GM20431 (cell line): ENCODE measurements around the gene EPHA6.
"Not testable (repeated sequence)": the region's sequence is repeated elsewhere in the genome, so short reads cannot be mapped to it uniquely, and the experiment has no call there.

Experiments used
- in situ Hi-C: fragments of 300-500 bp; cut with MseI, MboI; formaldehyde crosslinking; loops from one replicate; pipeline ENCODE4 v1.15.0; 2020; ENCODE audit warnings: low sequenced_read_pairs; ENCODE audit not compliant: unreplicated experiment

Gene EPHA6

GRCh38 chr3:96900031-96900430 lies 85.6 kb downstream of the EPHA6 start:
- in situ Hi-C loops = loop anchor here (25.0 kb wide), 1 partner anchor 112 kb away; no protein-coding TSS in a partner anchor

GRCh38 chr3:96900566-96900965 lies 86.2 kb downstream of the EPHA6 start:
- in situ Hi-C loops = loop anchor here (25.0 kb wide), 1 partner anchor 112 kb away; no protein-coding TSS in a partner anchor

- in situ Hi-C loops = loop anchor here (25.0 kb wide), 1 partner anchor 97 kb away; no protein-coding TSS in a partner anchor
These were observed 101.1 kb downstream of the EPHA6 start for GRCh38 chr3:96915445-96915844.

- in situ Hi-C loops = no loop called here
These were observed 116.9 kb downstream of the EPHA6 start for GRCh38 chr3:96931119-96931862.

GRCh38 chr3:96942131-96942530 lies 127.7 kb downstream of the EPHA6 start:
- in situ Hi-C loops = not testable (repeated sequence)

- in situ Hi-C loops = no loop called here
These were observed 144.5 kb downstream of the EPHA6 start for GRCh38 chr3:96958856-96959255.

GRCh38 chr3:96959474-96959873 lies 145.1 kb downstream of the EPHA6 start:
- in situ Hi-C loops = no loop called here

GRCh38 chr3:96959901-96960641 lies 145.7 kb downstream of the EPHA6 start:
- in situ Hi-C loops = no loop called here

- in situ Hi-C loops = no loop called here
These were observed 146.4 kb downstream of the EPHA6 start for GRCh38 chr3:96960661-96961330.

GRCh38 chr3:96961576-96961975 lies 147.2 kb downstream of the EPHA6 start:
- in situ Hi-C loops = no loop called here

- in situ Hi-C loops = no loop called here
These were observed 152.0 kb downstream of the EPHA6 start for GRCh38 chr3:96966181-96966929.

GRCh38 chr3:96970211-96970610 lies 155.8 kb downstream of the EPHA6 start:
- in situ Hi-C loops = no loop called here

GRCh38 chr3:96977671-96978070 lies 163.3 kb downstream of the EPHA6 start:
- in situ Hi-C loops = no loop called here

GRCh38 chr3:96983716-96984115 lies 169.3 kb downstream of the EPHA6 start:
- in situ Hi-C loops = not testable (repeated sequence)

- in situ Hi-C loops = no loop called here
These were observed 171.8 kb downstream of the EPHA6 start for GRCh38 chr3:96986241-96986640.

GRCh38 chr3:96991231-96991630 lies 176.8 kb downstream of the EPHA6 start:
- in situ Hi-C loops = no loop called here

GRCh38 chr3:96991800-96992365 lies 177.5 kb downstream of the EPHA6 start:
- in situ Hi-C loops = no loop called here

- in situ Hi-C loops = no loop called here
These were observed 180.6 kb downstream of the EPHA6 start for GRCh38 chr3:96994988-96995387.

GRCh38 chr3:96996009-96996408 lies 181.6 kb downstream of the EPHA6 start:
- in situ Hi-C loops = no loop called here

- in situ Hi-C loops = loop anchor here (25.0 kb wide), 1 partner anchor 89 kb away; no protein-coding TSS in a partner anchor
These were observed 187.2 kb downstream of the EPHA6 start for GRCh38 chr3:97001611-97002010.
